ENCODE results near the gene KRT32.

GRCh38 chr17:41411072-41411840 is 55.9 kb downstream of the KRT32 start:
- TF ChIP-seq TOX (CRISPR knock-in tag; IDR thresholded peaks at IDR 0.05; ENCODE audit: borderline replicate concordance) = no peak
- no peak for TF ChIP-seq POU6F1 (CRISPR knock-in tag; IDR thresholded peaks at IDR 0.05; ENCODE audit: borderline replicate concordance, low read depth)
- no peak for TF ChIP-seq ZNF565 (CRISPR knock-in tag; conservative IDR thresholded peaks at IDR 0.05; ENCODE audit: low read depth)
- TF ChIP-seq CREB5 (CRISPR knock-in tag; IDR thresholded peaks at IDR 0.05; ENCODE audit: low read depth) = no peak
- TF ChIP-seq ZNF70 (CRISPR knock-in tag; IDR thresholded peaks at IDR 0.05) = no peak
- no peak for TF ChIP-seq PATZ1 (CRISPR knock-in tag; IDR thresholded peaks at IDR 0.05; ENCODE audit: borderline replicate concordance)
- TF ChIP-seq ZFP3 (CRISPR knock-in tag; IDR thresholded peaks at IDR 0.05) = no peak
- TF ChIP-seq BACH2 (CRISPR knock-in tag; IDR thresholded peaks at IDR 0.05; ENCODE audit: borderline replicate concordance) = no peak
- TF ChIP-seq PPARA (CRISPR knock-in tag; IDR thresholded peaks at IDR 0.05; ENCODE audit: borderline replicate concordance) = no peak
- TF ChIP-seq ESRRG (CRISPR knock-in tag; IDR thresholded peaks at IDR 0.05) = no peak
- TF ChIP-seq OSR1 (CRISPR knock-in tag; IDR thresholded peaks at IDR 0.05) = no peak
- TF ChIP-seq RARB (CRISPR knock-in tag; IDR thresholded peaks at IDR 0.05) = no peak

Measured in SK-N-SH treated with all-trans-retinoic acid at 6 μM for 48 hours (cell line).